ENCODE results near the gene ADIPOQ. TPM values are rescaled to one million over a fixed set of nuclear protein-coding genes. Genes with fewer than 3 reads are reported as not detected.

ADIPOQ gene
- polyA plus RNA-seq, 1 of the 3 experiments (the other 2 are of a cell fraction), result not detected

DNA sequence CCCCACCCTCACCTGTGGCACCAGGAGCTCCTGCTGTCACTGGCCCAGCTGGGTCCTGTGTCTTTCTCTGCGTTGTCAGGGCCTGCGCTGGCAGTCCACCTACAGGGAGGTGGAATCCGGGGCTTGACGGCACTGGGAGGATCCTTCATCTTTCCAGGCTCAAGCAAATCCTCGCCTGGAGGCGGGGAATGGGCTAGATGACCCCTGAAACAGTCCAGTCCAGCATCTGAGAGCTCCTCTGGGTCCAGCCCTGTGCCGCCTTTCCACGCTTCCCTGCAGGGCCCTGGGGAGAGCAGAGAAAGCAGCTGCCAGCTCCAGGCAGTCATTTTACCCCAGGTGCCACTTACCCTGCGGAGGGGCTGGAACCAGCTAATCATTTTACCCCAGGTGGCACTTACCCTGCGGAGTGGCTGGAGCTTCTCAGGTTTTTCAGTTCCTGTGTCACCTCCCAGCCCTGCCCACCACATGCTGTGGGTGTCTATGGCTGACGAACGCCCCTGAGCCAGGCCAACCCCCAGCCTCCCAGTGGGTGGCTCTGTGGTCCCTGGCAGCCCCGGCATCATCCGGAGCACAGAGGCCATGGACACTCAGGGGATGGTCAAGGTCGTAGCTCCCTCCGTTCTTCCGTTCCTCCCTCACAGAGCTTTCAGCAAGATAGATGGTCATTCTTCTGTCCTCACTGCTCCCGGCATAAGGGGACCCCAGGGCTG lies 17.9 kb upstream of the ADIPOQ start:
- POLR2A ChIA-PET, result no interaction called here
- peaks cover 0 to 5% of the 10 kb centered on the region in 2 experiments; a peak in 1 of 4 replicates for H3K4me1 ChIP-seq (ENCODE audit: control insufficient read depth in 1 of 2, insufficient read depth in 2 of 2, low read depth in 1 of 2, low read length in 1 of 2)
- H3K79me2 ChIP-seq (ENCODE audit: insufficient read depth), result no peaks in the 10 kb centered on the region
- no peak overlapping the region for H2AFZ ChIP-seq (ENCODE audit: low read depth)
- no peaks in the 10 kb centered on the region for H3K9me3 ChIP-seq
- CTCF ChIA-PET, result interaction anchor here (0.6 to 9.2 kb wide), 9 partner anchors 17 to 841 kb away, joined by 3 to 119 read pairs (median 3); partner anchors contain the start of genes AHSG and RPL39L
- H3K27ac ChIP-seq (ENCODE audit: low read depth in 2 of 2, low read length in 1 of 2), result no peak overlapping the region
- peaks cover 13% of the 10 kb centered on the region for H3F3A ChIP-seq (replicated peaks; ENCODE audit: insufficient read depth)
- H3K4me3 ChIP-seq (ENCODE audit: low read depth in 2 of 2, low read length in 1 of 2), result no peak overlapping the region
- no peak overlapping the region for H3K4me2 ChIP-seq
- no peaks in the 10 kb centered on the region for H3K9me2 ChIP-seq
- TF ChIP-seq, protein P1, sequence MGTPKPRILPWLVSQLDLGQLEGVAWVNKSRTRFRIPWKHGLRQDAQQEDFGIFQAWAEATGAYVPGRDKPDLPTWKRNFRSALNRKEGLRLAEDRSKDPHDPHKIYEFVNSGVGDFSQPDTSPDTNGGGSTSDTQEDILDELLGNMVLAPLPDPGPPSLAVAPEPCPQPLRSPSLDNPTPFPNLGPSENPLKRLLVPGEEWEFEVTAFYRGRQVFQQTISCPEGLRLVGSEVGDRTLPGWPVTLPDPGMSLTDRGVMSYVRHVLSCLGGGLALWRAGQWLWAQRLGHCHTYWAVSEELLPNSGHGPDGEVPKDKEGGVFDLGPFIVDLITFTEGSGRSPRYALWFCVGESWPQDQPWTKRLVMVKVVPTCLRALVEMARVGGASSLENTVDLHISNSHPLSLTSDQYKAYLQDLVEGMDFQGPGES (IDR thresholded peaks at IDR 0.05; ENCODE audit: low read depth, low read length), result no peak
- TF ChIP-seq RAD21 (IDR thresholded peaks at IDR 0.05; ENCODE audit: low read length) (no peak), YY1 (IDR thresholded peaks at IDR 0.05; ENCODE audit: low read depth) (no peak), EP300 (IDR thresholded peaks at IDR 0.05; ENCODE audit: borderline replicate concordance in 1 of 2, low read depth in 1 of 2, low read length in 1 of 2) (no peak), POLR2AphosphoS5 (IDR thresholded peaks at IDR 0.05; ENCODE audit: low read depth, low read length) (no peak)
- TF ChIP-seq, protein P2, sequence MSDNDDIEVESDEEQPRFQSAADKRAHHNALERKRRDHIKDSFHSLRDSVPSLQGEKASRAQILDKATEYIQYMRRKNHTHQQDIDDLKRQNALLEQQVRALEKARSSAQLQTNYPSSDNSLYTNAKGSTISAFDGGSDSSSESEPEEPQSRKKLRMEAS (IDR thresholded peaks at IDR 0.05; ENCODE audit: low read depth), result no peak
- H3K27me3 ChIP-seq (ENCODE audit: insufficient read depth), result peaks cover 18% of the 10 kb centered on the region; the same call in 1 of the 2 replicates
- 90% methylated on average over 8 of the region's 18 CpGs for WGBS (ENCODE audit: low lambda C conversion rate)
- no peak overlapping the region for H3K9ac ChIP-seq
- H4K20me1 ChIP-seq (ENCODE audit: insufficient read depth), result no peaks in the 10 kb centered on the region
- no peak for DNase-seq
- no peaks in the 10 kb centered on the region for H3K36me3 ChIP-seq (replicated peaks in 1 of 2; ENCODE audit: control insufficient read depth in 1 of 2, insufficient read depth in 2 of 2, low read length in 1 of 2)

DNA sequence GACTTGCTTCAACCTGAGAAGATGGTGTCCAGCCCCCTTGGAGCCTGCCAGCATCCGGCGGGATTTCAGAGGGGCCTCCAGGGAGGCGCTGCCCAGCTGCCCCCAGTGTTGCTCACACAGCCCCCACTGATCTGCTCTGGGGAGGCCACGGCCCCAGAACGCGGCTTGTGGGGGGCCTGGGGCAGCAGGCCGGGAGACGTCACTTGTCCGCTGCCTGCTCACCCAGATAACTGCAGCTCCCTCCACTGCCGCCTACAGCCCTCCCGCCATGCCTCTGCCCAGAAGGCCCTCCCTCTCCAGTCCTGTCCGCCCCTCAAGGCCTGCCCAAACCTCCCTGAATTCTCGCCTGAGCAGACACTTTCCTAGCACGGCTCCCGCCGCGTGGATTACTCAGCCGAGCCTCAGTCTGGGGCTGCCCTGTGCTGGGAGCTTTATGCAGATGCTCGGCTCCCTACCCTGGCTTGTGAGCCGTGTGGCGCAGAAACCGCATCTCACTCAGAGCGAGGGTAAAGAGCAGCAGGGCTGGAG lies 17.2 kb upstream of the ADIPOQ start:
- H3K9me3 ChIP-seq, result no peaks in the 10 kb centered on the region
- H3K4me2 ChIP-seq, result no peak overlapping the region
- ChIA-PET POLR2A (no interaction called here), CTCF (interaction anchor here (0.6 to 9.2 kb wide), 7 partner anchors 56 to 842 kb away, joined by 3 to 119 read pairs (median 3); partner anchors contain the start of genes AHSG and RPL39L)
- peaks cover 25% of the 10 kb centered on the region for H3K27me3 ChIP-seq (ENCODE audit: insufficient read depth)
- peaks cover 13% of the 10 kb centered on the region for H3F3A ChIP-seq (replicated peaks; ENCODE audit: insufficient read depth)
- H3K9me2 ChIP-seq, result no peaks in the 10 kb centered on the region
- H3K4me3 ChIP-seq (ENCODE audit: low read depth in 2 of 2, low read length in 1 of 2), result no peak overlapping the region
- H4K20me1 ChIP-seq (ENCODE audit: insufficient read depth), result no peaks in the 10 kb centered on the region
- H2AFZ ChIP-seq (ENCODE audit: low read depth), result no peak overlapping the region
- peaks cover 0 to 5% of the 10 kb centered on the region in 2 experiments; a peak in 1 of 4 replicates for H3K4me1 ChIP-seq (ENCODE audit: control insufficient read depth in 1 of 2, insufficient read depth in 2 of 2, low read depth in 1 of 2, low read length in 1 of 2)
- TF ChIP-seq GABPA (IDR thresholded peaks at IDR 0.05; ENCODE audit: low read depth) (no peak), POLR2AphosphoS5 (IDR thresholded peaks at IDR 0.05; ENCODE audit: low read depth, low read length) (no peak), TCF12 (IDR thresholded peaks at IDR 0.05) (no peak), FOSL2 (IDR thresholded peaks at IDR 0.05; ENCODE audit: borderline replicate concordance, low read depth) (no peak), RAD21 (IDR thresholded peaks at IDR 0.05; ENCODE audit: low read length) (no peak), NRF1 (IDR thresholded peaks at IDR 0.05; ENCODE audit: low read depth, low read length) (no peak), MXI1 (IDR thresholded peaks at IDR 0.05; ENCODE audit: low read depth, low read length) (no peak), CHD2 (IDR thresholded peaks at IDR 0.05; ENCODE audit: low read length, partially characterized antibody) (no peak), FOXJ3 (CRISPR knock-in tag; IDR thresholded peaks at IDR 0.05) (no peak), TAF1 (IDR thresholded peaks at IDR 0.05; ENCODE audit: borderline replicate concordance, low read depth, low read length) (no peak), RXRA (IDR thresholded peaks at IDR 0.05; ENCODE audit: borderline replicate concordance, low read depth) (no peak), MEF2A (IDR thresholded peaks at IDR 0.05; ENCODE audit: borderline replicate concordance, low read depth) (no peak), FOXM1 (IDR thresholded peaks at IDR 0.05; ENCODE audit: low read depth) (no peak)
- TF ChIP-seq, protein P3, sequence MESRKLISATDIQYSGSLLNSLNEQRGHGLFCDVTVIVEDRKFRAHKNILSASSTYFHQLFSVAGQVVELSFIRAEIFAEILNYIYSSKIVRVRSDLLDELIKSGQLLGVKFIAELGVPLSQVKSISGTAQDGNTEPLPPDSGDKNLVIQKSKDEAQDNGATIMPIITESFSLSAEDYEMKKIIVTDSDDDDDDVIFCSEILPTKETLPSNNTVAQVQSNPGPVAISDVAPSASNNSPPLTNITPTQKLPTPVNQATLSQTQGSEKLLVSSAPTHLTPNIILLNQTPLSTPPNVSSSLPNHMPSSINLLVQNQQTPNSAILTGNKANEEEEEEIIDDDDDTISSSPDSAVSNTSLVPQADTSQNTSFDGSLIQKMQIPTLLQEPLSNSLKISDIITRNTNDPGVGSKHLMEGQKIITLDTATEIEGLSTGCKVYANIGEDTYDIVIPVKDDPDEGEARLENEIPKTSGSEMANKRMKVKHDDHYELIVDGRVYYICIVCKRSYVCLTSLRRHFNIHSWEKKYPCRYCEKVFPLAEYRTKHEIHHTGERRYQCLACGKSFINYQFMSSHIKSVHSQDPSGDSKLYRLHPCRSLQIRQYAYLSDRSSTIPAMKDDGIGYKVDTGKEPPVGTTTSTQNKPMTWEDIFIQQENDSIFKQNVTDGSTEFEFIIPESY (IDR thresholded peaks at IDR 0.05; ENCODE audit: borderline replicate concordance, low read depth), result no peak
- TF ChIP-seq, protein P2 (IDR thresholded peaks at IDR 0.05; ENCODE audit: low read depth), result no peak
- TF ChIP-seq, protein P4, sequence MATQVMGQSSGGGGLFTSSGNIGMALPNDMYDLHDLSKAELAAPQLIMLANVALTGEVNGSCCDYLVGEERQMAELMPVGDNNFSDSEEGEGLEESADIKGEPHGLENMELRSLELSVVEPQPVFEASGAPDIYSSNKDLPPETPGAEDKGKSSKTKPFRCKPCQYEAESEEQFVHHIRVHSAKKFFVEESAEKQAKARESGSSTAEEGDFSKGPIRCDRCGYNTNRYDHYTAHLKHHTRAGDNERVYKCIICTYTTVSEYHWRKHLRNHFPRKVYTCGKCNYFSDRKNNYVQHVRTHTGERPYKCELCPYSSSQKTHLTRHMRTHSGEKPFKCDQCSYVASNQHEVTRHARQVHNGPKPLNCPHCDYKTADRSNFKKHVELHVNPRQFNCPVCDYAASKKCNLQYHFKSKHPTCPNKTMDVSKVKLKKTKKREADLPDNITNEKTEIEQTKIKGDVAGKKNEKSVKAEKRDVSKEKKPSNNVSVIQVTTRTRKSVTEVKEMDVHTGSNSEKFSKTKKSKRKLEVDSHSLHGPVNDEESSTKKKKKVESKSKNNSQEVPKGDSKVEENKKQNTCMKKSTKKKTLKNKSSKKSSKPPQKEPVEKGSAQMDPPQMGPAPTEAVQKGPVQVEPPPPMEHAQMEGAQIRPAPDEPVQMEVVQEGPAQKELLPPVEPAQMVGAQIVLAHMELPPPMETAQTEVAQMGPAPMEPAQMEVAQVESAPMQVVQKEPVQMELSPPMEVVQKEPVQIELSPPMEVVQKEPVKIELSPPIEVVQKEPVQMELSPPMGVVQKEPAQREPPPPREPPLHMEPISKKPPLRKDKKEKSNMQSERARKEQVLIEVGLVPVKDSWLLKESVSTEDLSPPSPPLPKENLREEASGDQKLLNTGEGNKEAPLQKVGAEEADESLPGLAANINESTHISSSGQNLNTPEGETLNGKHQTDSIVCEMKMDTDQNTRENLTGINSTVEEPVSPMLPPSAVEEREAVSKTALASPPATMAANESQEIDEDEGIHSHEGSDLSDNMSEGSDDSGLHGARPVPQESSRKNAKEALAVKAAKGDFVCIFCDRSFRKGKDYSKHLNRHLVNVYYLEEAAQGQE (IDR thresholded peaks at IDR 0.05; ENCODE audit: low read depth, low read length), result no peak
- no peak overlapping the region for H3K9ac ChIP-seq
- H3K79me2 ChIP-seq (ENCODE audit: insufficient read depth), result no peaks in the 10 kb centered on the region
- no peaks in the 10 kb centered on the region for H3K36me3 ChIP-seq (replicated peaks in 1 of 2; ENCODE audit: control insufficient read depth in 1 of 2, insufficient read depth in 2 of 2, low read length in 1 of 2)
- no peak for DNase-seq
- WGBS (ENCODE audit: low lambda C conversion rate), result 83% methylated on average over 13 of the region's 23 CpGs
- no peak overlapping the region for H3K27ac ChIP-seq (ENCODE audit: low read depth in 2 of 2, low read length in 1 of 2)
